ENCODE results near the gene KLHL2.
"Not testable (repeated sequence)": the region's sequence is repeated elsewhere in the genome, so short reads cannot be mapped to it uniquely, and the experiment has no call there.

GRCh38 chr4:165166872-165167271, 40.5 kb upstream of the KLHL2 start:
- TF ChIP-seq CTCF (IDR thresholded peaks at IDR 0.05; ENCODE audit: insufficient read depth, low read length); POLR2AphosphoS5 (IDR thresholded peaks at IDR 0.05; ENCODE audit: low read depth): not testable (repeated sequence)

Data from HL-60 (cell line).